Caco-2 (cell line): ENCODE data around the gene UQCR11. TPM values are rescaled to one million over a fixed set of nuclear protein-coding genes. Genes with fewer than 3 reads are reported as not detected.

Experiments
- BruUV-seq: library from RNA; stranded (reverse); fragments of 400-500 nt; replicated peaks from 2 replicates; lab custom pipeline; 2021; lab: Mats Ljungman, UMichigan
- CTCF ChIA-PET: fragments of 300-600 bp; sonication (Branson Sonifier 250); formaldehyde crosslinking; loops from one replicate; lab custom pipeline; 2022; ENCODE audit warnings: antibody characterized with exemption; lab: Charles Lee
- POLR2A ChIA-PET: fragments of 300-600 bp; sonication (Branson Sonifier 250); formaldehyde crosslinking; loops from one replicate; lab custom pipeline; 2022; ENCODE audit warnings: antibody characterized with exemption; lab: Charles Lee
- DNase-seq, 2 experiments: peaks; one replicate each; pipeline versions ENCODE4 v3.0.0 to v3.0.0-alpha.2; 2020 to 2022
- H3K27me3 ChIP-seq: replicated peaks from 2 replicates; pipeline ENCODE4 v1.6.0; 2011; ENCODE audit warnings: low read length; ENCODE audit not compliant: control insufficient read depth, insufficient read depth
- H3K36me3 ChIP-seq: 2 replicates; pipeline ENCODE4 v1.5.1; 2011; ENCODE audit warnings: low read length; ENCODE audit not compliant: control insufficient read depth, insufficient read depth
- H3K4me1 ChIP-seq: fragments of 250-450 bp; sonication (Bioruptor Pico); 2 replicates; pipeline ENCODE4 v1.5.1; 2020; ENCODE audit warnings: mild to moderate bottlenecking
- H3K4me3 ChIP-seq: 2 replicates; pipeline ENCODE4 v1.5.1; 2011; ENCODE audit warnings: low read depth, mild to moderate bottlenecking, control low read depth, low read length
- H3K9me3 ChIP-seq: fragments of 250-450 bp; sonication (Bioruptor Pico); 2 replicates; pipeline ENCODE4 v1.5.1; 2020; ENCODE audit warnings: mild to moderate bottlenecking, moderate library complexity
- H3K27ac Mint-ChIP-seq: one replicate; pipeline ENCODE4 v1.8.0; 2022; ENCODE audit warnings: mixed read lengths; ENCODE audit not compliant: unreplicated experiment
- H3K27me3 Mint-ChIP-seq: one replicate; pipeline ENCODE4 v1.8.0; 2022; ENCODE audit warnings: mixed read lengths; ENCODE audit not compliant: insufficient read depth, unreplicated experiment
- H3K36me3 Mint-ChIP-seq: one replicate; pipeline ENCODE4 v1.8.0; 2022; ENCODE audit warnings: mild to moderate bottlenecking, mixed read lengths; ENCODE audit not compliant: insufficient read depth, unreplicated experiment
- H3K4me1 Mint-ChIP-seq: one replicate; pipeline ENCODE4 v1.8.0; 2022; ENCODE audit warnings: low read depth, mixed read lengths; ENCODE audit not compliant: unreplicated experiment
- H3K4me3 Mint-ChIP-seq: one replicate; pipeline ENCODE4 v1.8.0; 2022; ENCODE audit warnings: mild to moderate bottlenecking, moderate library complexity, mixed read lengths; ENCODE audit not compliant: unreplicated experiment
- H3K9me3 Mint-ChIP-seq: one replicate; pipeline ENCODE4 v1.8.0; 2022; ENCODE audit warnings: mixed read lengths; ENCODE audit not compliant: unreplicated experiment
- CTCF ChIP-seq, 2 experiments: fragments of 200-600 bp in 1 of 2; IDR thresholded peaks; 1 replicate in 1 of 2; 2 replicates in 1 of 2; pipeline versions ENCODE4 v1.5.1 to v1.8.0; 2011 to 2022; ENCODE audit warnings: antibody characterized with exemption in 1 of 2, control low read depth in 1 of 2, inconsistent platforms in 1 of 2, low read depth in 1 of 2, low read length in 1 of 2, mild to moderate bottlenecking in 1 of 2, moderate library complexity in 1 of 2; ENCODE audit not compliant: insufficient read depth in 1 of 2, severe bottlenecking in 1 of 2, unreplicated experiment in 1 of 2
- intact Hi-C: fragments of 100-400 bp; cut with micrococcal nuclease; formaldehyde crosslinking; loops from one replicate; pipeline ENCODE4 v1.10.0; 2022; ENCODE audit not compliant: unreplicated experiment
- total RNA-seq: library from RNA; stranded (reverse); gene quantifications from 2 replicates; pipeline ENCODE4 v1.2.3, GENCODE V29; 2022

The UQCR11 gene
- total RNA-seq, 1 experiment from 2014 or later, result 222 TPM

- Histone ChIP-seq H3K36me3 (no peaks in the 10 kb centered on the region), H3K4me3 (no peak overlapping the region), H3K9me3 (no peaks in the 10 kb centered on the region), H3K27me3 (no peaks in the 10 kb centered on the region), H3K4me1 (no peaks in the 10 kb centered on the region)
- ChIA-PET POLR2A (no interaction called here), CTCF (interaction anchor here (0.5 kb wide), 1 partner anchor 462 kb away, joined by 3 read pairs; no protein-coding TSS in a partner anchor)
- TF ChIP-seq CTCF (IDR thresholded peaks at IDR 0.05; ENCODE audit: insufficient read depth in 1 of 2, low read depth in 1 of 2, low read length in 1 of 2, severe bottlenecking in 1 of 2, unreplicated experiment in 1 of 2), result no peak
- intact Hi-C loops, result no loop called here
- peaks cover 26% of the 10 kb centered on the region for H3K36me3 Mint-ChIP-seq
- no TSS peak for BruUV-seq
- no peaks in the 10 kb centered on the region for H3K9me3 Mint-ChIP-seq
- no peak overlapping the region for H3K4me3 Mint-ChIP-seq
- H3K27me3 Mint-ChIP-seq, result no peaks in the 10 kb centered on the region
- peaks cover 2% of the 10 kb centered on the region for H3K4me1 Mint-ChIP-seq
- H3K27ac Mint-ChIP-seq, result no peak overlapping the region
- no peak for DNase-seq
Measured at GRCh38 chr19:1575323-1576241, 29.7 kb downstream of the UQCR11 start.

DNA sequence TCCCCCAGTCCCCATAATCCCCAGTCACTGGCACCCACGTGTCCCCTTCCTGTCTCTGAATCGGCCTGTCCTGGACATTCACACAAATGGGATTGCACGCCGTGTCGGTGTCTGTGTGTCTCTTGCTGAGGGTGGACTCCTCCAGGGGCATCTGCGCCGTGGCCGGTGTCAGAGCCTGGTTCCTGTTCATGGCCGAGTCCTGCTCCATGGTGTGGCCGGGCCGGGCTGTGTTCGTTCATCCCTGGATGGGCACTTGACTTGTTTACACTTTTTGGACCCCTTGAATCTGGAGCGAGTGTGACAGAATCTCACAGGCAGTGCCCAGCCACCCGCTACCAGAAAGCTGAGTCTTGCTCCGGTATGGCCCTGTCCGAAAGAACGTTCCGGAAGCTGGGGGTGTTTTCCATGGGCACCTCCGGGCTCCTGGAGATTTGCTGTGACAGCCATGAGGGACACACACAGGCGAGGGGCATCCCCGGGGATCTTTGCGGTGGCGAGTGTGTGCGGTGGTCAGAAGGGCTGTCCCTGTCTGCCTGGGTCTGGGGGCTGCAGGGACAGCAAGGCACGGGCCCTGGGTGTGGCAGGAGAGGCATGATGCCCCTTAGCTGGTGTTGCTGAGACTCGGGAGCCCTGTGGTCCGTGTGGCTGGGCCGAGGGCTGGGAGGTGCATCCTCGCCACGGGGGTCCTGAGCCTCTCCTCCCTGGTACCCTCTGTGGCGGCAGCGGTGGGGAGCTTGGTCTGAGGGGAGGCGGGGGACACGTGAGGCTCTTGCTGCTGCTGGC, 30.7 kb downstream of the UQCR11 start:
- Mint-ChIP-seq H3K36me3 (peaks cover 22% of the 10 kb centered on the region), H3K9me3 (no peaks in the 10 kb centered on the region), H3K27ac (no peak overlapping the region), H3K27me3 (peaks cover 5% of the 10 kb centered on the region), H3K4me3 (no peak overlapping the region), H3K4me1 (peaks cover 12% of the 10 kb centered on the region)
- H3K4me1 ChIP-seq, result no peaks in the 10 kb centered on the region
- no peaks in the 10 kb centered on the region for H3K36me3 ChIP-seq
- intact Hi-C loops, result no loop called here
- CTCF ChIA-PET, result no interaction called here
- H3K27me3 ChIP-seq, result no peaks in the 10 kb centered on the region
- POLR2A ChIA-PET, result no interaction called here
- no peaks in the 10 kb centered on the region for H3K9me3 ChIP-seq
- no peak for DNase-seq
- TSS peak; percentile 4 for BruUV-seq
- no peak overlapping the region for H3K4me3 ChIP-seq
- no peak for TF ChIP-seq CTCF (IDR thresholded peaks at IDR 0.05; ENCODE audit: insufficient read depth in 1 of 2, low read depth in 1 of 2, low read length in 1 of 2, severe bottlenecking in 1 of 2, unreplicated experiment in 1 of 2)

DNA sequence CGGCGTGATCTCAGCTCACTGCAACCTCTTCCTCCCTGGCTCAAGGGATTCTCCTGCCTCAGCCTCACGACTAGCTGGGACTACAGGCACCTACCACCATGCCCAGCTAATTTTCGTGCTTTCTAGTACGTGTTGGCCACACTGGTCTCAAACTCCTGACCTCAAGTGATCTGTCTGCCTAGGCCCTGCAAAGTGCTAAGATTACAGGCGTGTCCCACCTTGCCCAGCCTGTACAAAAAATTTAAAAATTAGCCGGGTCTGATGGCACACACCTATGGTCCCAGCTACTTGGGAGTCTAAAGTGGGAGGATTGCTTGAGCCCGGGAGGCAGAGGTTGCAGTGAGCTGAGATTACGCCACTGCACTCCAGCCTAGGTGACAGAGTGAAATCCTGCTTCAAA, 32.5 kb downstream of the UQCR11 start:
- Mint-ChIP-seq H3K4me3 (no peak overlapping the region), H3K9me3 (no peaks in the 10 kb centered on the region), H3K36me3 (peaks cover 18% of the 10 kb centered on the region), H3K4me1 (peaks cover 12% of the 10 kb centered on the region), H3K27ac (no peak overlapping the region), H3K27me3 (peaks cover 5% of the 10 kb centered on the region)
- Histone ChIP-seq H3K9me3 (no peaks in the 10 kb centered on the region), H3K36me3 (no peaks in the 10 kb centered on the region), H3K4me1 (peaks cover 8% of the 10 kb centered on the region), H3K4me3 (no peak overlapping the region), H3K27me3 (no peaks in the 10 kb centered on the region)
- TF ChIP-seq CTCF (IDR thresholded peaks at IDR 0.05; ENCODE audit: insufficient read depth in 1 of 2, low read depth in 1 of 2, low read length in 1 of 2, severe bottlenecking in 1 of 2, unreplicated experiment in 1 of 2), result no peak
- CTCF ChIA-PET, result no interaction called here
- no peak for DNase-seq
- intact Hi-C loops, result no loop called here
- POLR2A ChIA-PET, result interaction anchor here (0.6 kb wide), 1 partner anchor 9 kb away, joined by 4 read pairs; no protein-coding TSS in a partner anchor
- BruUV-seq, result no TSS peak
